SKM-1 (cell line): ENCODE measurements around the gene PPP2R2C.

Experiments used
- DNase-seq: peaks from one replicate; lab custom pipeline; 2025; ENCODE audit not compliant: unreplicated experiment; lab: John Stamatoyannopoulos, UW

Gene PPP2R2C

GRCh38 chr4:6292376-6293096, 179.9 kb downstream of the PPP2R2C start:
- DNase-seq = no peak

- DNase-seq = no peak
Measured at GRCh38 chr4:6291784-6292297, 180.6 kb downstream of the PPP2R2C start.

- no peak for DNase-seq
Measured at GRCh38 chr4:6290769-6291547, 181.5 kb downstream of the PPP2R2C start.

- DNase-seq = no peak
Measured at GRCh38 chr4:6290256-6290655, 182.2 kb downstream of the PPP2R2C start.

GRCh38 chr4:6288871-6289270, 183.5 kb downstream of the PPP2R2C start:
- DNase-seq = no peak

GRCh38 chr4:6288342-6288741, 184.1 kb downstream of the PPP2R2C start:
- no peak for DNase-seq

GRCh38 chr4:6287017-6287788, 185.2 kb downstream of the PPP2R2C start:
- no peak for DNase-seq

GRCh38 chr4:6283282-6283681, 189.1 kb downstream of the PPP2R2C start:
- DNase-seq = no peak

GRCh38 chr4:6282314-6282771, 190.1 kb downstream of the PPP2R2C start:
- no peak for DNase-seq

GRCh38 chr4:6281436-6282313, 190.7 kb downstream of the PPP2R2C start:
- no peak for DNase-seq

GRCh38 chr4:6280365-6280996, 191.9 kb downstream of the PPP2R2C start:
- no peak for DNase-seq

- DNase-seq = no peak
Measured at GRCh38 chr4:6279582-6280289, 192.7 kb downstream of the PPP2R2C start.

GRCh38 chr4:6278801-6279197, 193.6 kb downstream of the PPP2R2C start:
- DNase-seq = no peak

- DNase-seq = no peak
Measured at GRCh38 chr4:6277935-6278800, 194.2 kb downstream of the PPP2R2C start.

GRCh38 chr4:6277139-6277802, 195.1 kb downstream of the PPP2R2C start:
- no peak for DNase-seq

- DNase-seq = no peak
Measured at GRCh38 chr4:6275898-6276806, 196.3 kb downstream of the PPP2R2C start.

GRCh38 chr4:6275351-6275750, 197.1 kb downstream of the PPP2R2C start:
- no peak for DNase-seq
